VCaP (cell line): ENCODE measurements around the gene CAPN5.

Experiments used
- H3K27ac ChIP-seq: fragments of 450-650 bp; 2 replicates; pipeline ENCODE4 v1.5.1; 2017
- TF ChIP-seq, protein P1 (sequence below): fragments of 450-650 bp; conservative IDR thresholded peaks from 2 replicates; pipeline ENCODE4 v1.5.1; 2017; ENCODE audit warnings: mild to moderate bottlenecking, moderate library complexity

The CAPN5 gene

DNA sequence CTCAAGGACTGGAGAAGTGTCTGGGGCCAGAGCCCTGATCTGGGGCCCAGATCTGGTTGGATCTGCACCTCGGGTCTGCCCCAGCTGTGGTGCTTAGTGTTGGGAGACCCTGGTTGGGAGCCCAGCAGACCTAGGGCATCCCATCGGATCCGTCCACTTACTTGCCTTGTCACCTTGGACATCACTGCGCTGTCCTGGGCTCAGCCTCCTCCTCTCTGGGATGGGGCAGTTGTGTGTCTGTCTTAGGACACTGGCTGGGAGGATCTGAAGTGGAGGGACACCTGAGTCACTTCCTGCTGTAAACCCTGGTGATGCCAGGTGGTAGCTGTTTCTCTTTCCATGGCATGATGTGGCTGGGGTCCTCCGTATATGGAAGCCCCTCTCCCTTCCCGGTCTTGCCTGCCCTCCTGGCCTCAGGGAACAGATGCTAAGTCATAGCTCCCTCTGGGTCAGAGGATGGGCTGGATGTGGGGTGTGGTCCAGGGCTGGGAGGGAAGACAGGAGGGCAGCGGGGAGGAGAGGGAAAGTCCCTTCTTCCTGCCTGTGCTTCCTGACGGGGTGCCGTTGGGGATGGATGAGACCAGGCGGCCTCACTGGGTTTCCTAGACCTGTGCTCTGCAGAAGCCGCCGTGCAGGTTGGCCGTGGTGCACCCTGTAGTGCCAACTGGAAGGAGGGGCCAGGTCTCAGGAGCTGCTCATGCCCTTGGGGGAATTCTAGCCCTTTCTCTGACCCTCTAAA is 23.8 kb downstream of the CAPN5 start:
- peak overlapping the region; percentile 85; the same call in 1 of the 2 replicates for H3K27ac ChIP-seq
- TF ChIP-seq, protein P1, sequence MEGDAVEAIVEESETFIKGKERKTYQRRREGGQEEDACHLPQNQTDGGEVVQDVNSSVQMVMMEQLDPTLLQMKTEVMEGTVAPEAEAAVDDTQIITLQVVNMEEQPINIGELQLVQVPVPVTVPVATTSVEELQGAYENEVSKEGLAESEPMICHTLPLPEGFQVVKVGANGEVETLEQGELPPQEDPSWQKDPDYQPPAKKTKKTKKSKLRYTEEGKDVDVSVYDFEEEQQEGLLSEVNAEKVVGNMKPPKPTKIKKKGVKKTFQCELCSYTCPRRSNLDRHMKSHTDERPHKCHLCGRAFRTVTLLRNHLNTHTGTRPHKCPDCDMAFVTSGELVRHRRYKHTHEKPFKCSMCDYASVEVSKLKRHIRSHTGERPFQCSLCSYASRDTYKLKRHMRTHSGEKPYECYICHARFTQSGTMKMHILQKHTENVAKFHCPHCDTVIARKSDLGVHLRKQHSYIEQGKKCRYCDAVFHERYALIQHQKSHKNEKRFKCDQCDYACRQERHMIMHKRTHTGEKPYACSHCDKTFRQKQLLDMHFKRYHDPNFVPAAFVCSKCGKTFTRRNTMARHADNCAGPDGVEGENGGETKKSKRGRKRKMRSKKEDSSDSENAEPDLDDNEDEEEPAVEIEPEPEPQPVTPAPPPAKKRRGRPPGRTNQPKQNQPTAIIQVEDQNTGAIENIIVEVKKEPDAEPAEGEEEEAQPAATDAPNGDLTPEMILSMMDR: no peak

DNA sequence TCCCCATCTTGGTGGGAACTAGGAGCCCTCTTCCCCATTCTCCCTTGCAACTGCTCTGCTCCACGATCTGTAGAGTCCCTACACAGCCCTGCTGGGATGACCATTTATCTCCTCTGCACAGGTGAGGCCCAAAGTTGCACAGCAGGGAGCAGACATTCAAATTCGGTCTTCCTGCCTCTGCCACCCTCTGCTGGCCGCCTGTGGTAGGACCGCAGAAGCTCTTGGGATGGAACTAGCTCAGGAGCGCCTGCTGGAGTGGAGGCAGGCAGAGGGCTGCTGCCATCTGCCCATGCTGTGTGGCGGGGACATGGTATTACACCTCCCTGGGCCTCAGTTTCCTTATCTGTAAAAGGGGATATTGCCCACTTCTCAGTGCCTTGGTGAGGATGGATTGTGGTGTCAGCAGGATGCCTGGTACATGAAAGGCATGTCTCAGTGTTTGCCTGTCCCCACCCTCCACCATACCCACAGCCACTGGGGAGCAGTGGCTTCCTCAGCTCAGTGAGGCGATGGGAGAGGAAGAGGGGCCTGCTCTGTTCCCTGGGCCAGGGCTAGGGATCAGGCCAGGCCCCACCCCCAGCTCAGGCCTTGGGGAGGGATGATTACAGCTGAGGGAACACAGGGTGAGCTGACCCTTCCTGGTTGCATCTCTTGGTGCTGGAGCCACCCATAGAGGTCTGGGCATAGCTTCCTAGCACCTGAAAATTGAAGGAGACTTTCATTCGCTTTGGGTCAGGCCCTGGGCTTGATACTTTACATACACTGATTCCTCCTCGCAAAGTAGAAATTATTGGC is 24.6 kb downstream of the CAPN5 start:
- peak overlapping the region; percentile 85; the same call in 1 of the 2 replicates for H3K27ac ChIP-seq
- TF ChIP-seq, protein P1: peak; percentile 98

DNA sequence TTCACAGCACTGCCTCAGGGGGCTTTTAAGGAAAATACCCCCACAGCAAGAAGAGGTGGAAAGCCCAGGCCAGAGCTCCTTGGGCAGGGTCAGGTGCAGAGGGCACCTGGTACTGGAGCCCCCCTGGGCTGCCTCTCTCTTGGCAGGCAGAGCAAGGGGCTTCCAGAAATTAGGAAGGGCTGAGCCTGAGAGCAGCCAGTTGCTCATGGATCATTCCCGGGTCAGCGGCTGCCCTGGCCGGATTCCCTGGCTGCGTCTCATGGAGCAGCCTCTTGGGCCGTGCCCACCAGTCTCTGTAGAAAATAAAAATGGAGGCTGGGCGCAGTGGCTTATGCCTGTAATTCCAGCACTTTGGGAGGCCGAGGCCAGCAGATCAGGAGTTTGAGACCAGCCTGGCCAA is 25.6 kb downstream of the CAPN5 start:
- no peak overlapping the region for H3K27ac ChIP-seq
- TF ChIP-seq, protein P1: no peak

DNA sequence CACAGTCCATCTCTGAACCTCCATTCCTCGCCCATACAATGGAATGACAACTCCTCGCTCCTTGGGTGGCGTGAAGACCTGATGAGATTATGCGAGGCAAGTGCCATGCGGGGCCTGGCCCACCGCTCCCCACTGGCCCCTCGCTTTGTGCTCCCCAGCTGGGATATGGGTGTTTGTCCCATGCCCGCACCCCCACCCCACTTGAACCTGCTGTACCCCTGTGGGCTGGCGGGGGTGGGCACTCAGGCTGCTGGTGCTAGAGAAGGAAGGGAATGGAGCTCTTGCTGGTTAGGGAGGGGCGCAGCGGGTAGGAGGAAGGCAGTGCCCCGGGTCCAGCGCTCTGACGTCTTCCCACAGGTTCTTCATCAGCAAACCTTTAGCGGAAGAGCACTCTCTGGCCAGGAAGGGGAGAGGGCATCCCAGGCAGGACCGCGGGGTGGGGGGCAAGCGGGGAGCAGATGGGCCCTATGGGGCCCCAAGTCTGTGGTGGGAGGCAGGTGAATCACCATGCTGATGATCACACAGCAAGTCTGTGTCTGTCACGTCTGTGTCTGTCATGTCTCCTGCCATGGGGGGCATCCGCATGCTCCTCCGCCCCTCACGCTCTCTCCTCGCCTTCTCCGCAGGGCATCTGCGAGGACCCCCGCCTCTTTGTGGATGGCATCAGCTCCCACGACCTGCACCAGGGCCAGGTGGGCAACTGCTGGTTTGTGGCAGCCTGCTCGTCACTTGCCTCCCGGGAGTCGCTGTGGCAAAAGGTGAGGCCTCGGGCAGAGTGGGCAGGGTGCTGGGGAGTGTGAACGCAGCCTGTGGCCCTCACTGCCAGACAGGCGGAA is 26.5 kb downstream of the CAPN5 start:
- TF ChIP-seq, protein P1: no peak
- no peak overlapping the region for H3K27ac ChIP-seq

DNA sequence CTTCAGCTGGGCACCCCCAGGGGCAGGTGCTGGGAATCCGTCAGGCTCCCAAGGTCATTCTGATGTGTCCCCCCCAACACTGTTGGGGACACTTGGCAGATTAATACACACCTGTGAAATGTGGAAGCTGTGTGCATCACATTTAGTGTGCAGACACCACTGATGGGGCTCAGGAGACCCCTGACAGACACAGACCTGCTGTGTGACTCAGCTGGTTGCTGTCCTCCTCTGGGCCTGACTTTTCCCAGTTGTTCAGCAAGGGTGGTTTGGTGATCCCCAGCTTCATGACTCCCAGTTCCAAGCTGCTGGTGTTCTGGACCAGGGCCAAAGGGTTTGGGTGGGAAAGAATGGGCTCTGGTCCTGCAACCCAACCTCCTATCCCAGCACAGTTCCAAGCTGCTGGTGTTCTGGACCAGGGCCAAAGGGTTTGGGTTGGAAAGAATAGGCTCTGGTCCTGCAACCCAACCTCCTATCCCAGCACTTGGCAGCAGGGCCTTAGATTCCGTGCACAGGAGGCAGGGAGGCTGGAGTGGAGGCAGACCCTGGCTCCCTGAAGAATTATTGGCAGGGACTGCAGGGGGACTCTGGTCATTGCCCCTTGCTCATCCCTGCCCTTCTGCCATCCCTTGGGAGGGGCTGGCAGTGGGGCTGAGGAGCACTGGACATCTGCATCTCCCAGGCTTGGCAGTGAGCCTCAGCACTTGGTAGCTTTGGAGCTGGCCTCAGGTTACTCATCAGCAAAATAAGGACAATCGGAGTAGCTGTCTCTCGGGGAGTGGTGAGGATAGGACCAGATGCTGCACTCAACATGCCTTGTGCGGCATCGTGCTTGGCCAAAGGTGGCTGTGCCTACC is 27.4 kb downstream of the CAPN5 start:
- TF ChIP-seq, protein P1: no peak
- H3K27ac ChIP-seq: no peak overlapping the region

DNA sequence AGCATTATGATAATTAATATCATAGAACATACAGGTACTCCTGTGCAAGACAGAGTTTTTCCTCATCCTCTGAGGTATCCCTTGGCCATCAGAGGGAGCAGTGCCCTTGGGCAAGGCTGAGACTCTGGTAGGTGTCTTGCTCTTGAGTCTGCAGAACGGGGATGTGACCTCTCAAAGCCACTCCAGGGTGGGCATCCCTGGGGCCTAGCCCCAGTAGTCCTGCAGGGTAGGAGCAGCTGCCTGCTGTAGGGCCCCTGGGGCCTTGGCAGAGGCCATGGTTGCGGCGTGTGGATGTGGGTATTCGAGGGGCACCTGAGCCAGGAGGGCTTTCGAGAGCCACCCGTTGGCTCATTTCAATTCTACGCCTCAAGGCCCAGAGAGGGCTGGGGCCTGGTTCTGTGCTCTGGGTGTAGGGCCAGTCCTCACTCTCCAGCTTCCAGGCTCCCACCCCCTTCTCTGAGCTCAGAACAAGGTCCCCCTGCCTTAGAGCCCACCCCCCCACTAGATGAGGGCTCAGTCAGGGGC is 28.1 kb downstream of the CAPN5 start:
- H3K27ac ChIP-seq: no peak overlapping the region

More for the DNA sequence above, 28.1 kb downstream of the CAPN5 start:
- TF ChIP-seq, protein P1: no peak
